GM12875 (cell line): Measurements from ENCODE around the gene KDM1A.

Experiments used
- H3K4me3 ChIP-seq: one replicate; pipeline ENCODE4 v1.5.1; 2011; ENCODE audit warnings: low read depth, low read length, control low read depth
- TF ChIP-seq, protein P1 (sequence below): IDR thresholded peaks from 2 replicates; pipeline ENCODE4 v1.5.1; 2011; ENCODE audit warnings: low read depth, mild to moderate bottlenecking, control low read depth, inconsistent platforms, low read length, moderate library complexity, borderline replicate concordance; ENCODE audit not compliant: insufficient read depth

KDM1A gene

GRCh38 chr1:23129846-23130245, 110.6 kb downstream of the KDM1A start:
- H3K4me3 ChIP-seq = no peak overlapping the region
- TF ChIP-seq, protein P1, sequence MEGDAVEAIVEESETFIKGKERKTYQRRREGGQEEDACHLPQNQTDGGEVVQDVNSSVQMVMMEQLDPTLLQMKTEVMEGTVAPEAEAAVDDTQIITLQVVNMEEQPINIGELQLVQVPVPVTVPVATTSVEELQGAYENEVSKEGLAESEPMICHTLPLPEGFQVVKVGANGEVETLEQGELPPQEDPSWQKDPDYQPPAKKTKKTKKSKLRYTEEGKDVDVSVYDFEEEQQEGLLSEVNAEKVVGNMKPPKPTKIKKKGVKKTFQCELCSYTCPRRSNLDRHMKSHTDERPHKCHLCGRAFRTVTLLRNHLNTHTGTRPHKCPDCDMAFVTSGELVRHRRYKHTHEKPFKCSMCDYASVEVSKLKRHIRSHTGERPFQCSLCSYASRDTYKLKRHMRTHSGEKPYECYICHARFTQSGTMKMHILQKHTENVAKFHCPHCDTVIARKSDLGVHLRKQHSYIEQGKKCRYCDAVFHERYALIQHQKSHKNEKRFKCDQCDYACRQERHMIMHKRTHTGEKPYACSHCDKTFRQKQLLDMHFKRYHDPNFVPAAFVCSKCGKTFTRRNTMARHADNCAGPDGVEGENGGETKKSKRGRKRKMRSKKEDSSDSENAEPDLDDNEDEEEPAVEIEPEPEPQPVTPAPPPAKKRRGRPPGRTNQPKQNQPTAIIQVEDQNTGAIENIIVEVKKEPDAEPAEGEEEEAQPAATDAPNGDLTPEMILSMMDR = no peak

DNA sequence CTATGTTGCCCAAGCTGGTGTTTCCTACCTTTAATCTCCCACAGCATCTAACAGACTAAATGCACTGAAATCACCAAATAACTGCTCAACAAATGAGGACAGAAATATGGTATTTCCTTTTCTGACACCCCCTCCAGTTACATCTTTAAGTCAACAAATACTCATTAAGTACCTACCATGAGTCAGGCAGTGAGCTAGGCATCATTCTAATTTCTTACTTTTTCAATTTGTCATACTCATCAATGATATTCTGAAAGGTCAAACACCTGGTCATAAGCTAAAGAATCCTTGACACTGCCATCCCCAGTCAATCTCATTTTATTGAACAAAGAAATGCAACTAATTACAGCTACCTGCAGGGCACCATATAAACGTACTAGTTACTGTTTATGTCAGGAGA, 112.8 kb downstream of the KDM1A start:
- TF ChIP-seq, protein P1 = no peak

More for the DNA sequence above, 112.8 kb downstream of the KDM1A start:
- no peak overlapping the region for H3K4me3 ChIP-seq
